Activated CD4-positive, alpha-beta T cell treated with anti-CD3 and anti-CD28 coated beads, Interleukin-2, Interleukin-6, amounts not matched to agents 100 ng/mL and 50 ng/mL, durations not matched to agents 16 hours and 8 hours (primary cell): ENCODE data around the gene MEIS2.

Experiments
- DNase-seq: peaks from one replicate; pipeline ENCODE4 v3.0.0-alpha.2; 2020

The MEIS2 gene

GRCh38 chr15:36959746-36960145, 140.6 kb downstream of the MEIS2 start:
- DNase-seq, result no peak

- no peak for DNase-seq
Measured at GRCh38 chr15:36958606-36959005, 141.7 kb downstream of the MEIS2 start.

- DNase-seq, result no peak
Measured at GRCh38 chr15:36954486-36954885, 145.9 kb downstream of the MEIS2 start.

- DNase-seq, result no peak
Measured at GRCh38 chr15:36953346-36953745, 147.0 kb downstream of the MEIS2 start.

- no peak for DNase-seq
Measured at GRCh38 chr15:36951731-36952247, 148.6 kb downstream of the MEIS2 start.

- DNase-seq, result no peak
Measured at GRCh38 chr15:36950371-36950770, 150.0 kb downstream of the MEIS2 start.

- no peak for DNase-seq
Measured at GRCh38 chr15:36948982-36949381, 151.4 kb downstream of the MEIS2 start.

- DNase-seq, result no peak
Measured at GRCh38 chr15:36947035-36947719, 153.2 kb downstream of the MEIS2 start.

GRCh38 chr15:36944442-36944841, 155.9 kb downstream of the MEIS2 start:
- DNase-seq, result no peak

GRCh38 chr15:36943508-36944361, 156.6 kb downstream of the MEIS2 start:
- no peak for DNase-seq

GRCh38 chr15:36942248-36942827, 158.0 kb downstream of the MEIS2 start:
- no peak for DNase-seq

GRCh38 chr15:36941798-36942197, 158.6 kb downstream of the MEIS2 start:
- DNase-seq, result no peak

GRCh38 chr15:36940636-36941260, 159.6 kb downstream of the MEIS2 start:
- DNase-seq, result no peak

GRCh38 chr15:36940219-36940618, 160.1 kb downstream of the MEIS2 start:
- no peak for DNase-seq

- no peak for DNase-seq
Measured at GRCh38 chr15:36938764-36939163, 161.6 kb downstream of the MEIS2 start.

GRCh38 chr15:36938131-36938530, 162.2 kb downstream of the MEIS2 start:
- DNase-seq, result no peak

- no peak for DNase-seq
Measured at GRCh38 chr15:36936613-36937012, 163.7 kb downstream of the MEIS2 start.

GRCh38 chr15:36933255-36933990, 166.9 kb downstream of the MEIS2 start:
- no peak for DNase-seq

GRCh38 chr15:36932070-36932469, 168.3 kb downstream of the MEIS2 start:
- DNase-seq, result no peak

GRCh38 chr15:36931434-36931833, 168.9 kb downstream of the MEIS2 start:
- DNase-seq, result no peak

GRCh38 chr15:36926427-36926825, 173.9 kb downstream of the MEIS2 start:
- no peak for DNase-seq

- no peak for DNase-seq
Measured at GRCh38 chr15:36925653-36926426, 174.5 kb downstream of the MEIS2 start.
